GM13976 (cell line): ENCODE results near the gene TMEM200C.

Source experiments
- DNase-seq: peaks from one replicate; pipeline ENCODE4 v3.0.0; 2012; ENCODE audit warnings: low spot score
- CTCF ChIP-seq: IDR thresholded peaks from 2 replicates; pipeline ENCODE4 v1.5.1; 2012; ENCODE audit warnings: borderline replicate concordance, mild to moderate bottlenecking; ENCODE audit not compliant: insufficient read depth; ENCODE audit errors: extremely low read depth, missing control alignments, control extremely low read depth
- in situ Hi-C: fragments of 300-500 bp; cut with MboI; formaldehyde crosslinking; loops from one replicate; pipeline ENCODE4 v1.12.0; 2022; ENCODE audit warnings: low sequenced_read_pairs, mixed read lengths, inconsistent platforms; ENCODE audit not compliant: unreplicated experiment

The TMEM200C gene

GRCh38 chr18:5839102-5839501 is 56.2 kb downstream of the TMEM200C start:
- DNase-seq = no peak
- TF ChIP-seq CTCF = no peak
- in situ Hi-C loops = no loop called here
